Epithelial cell of esophagus (primary cell): Measurements from ENCODE around the gene HMGCL.
"Not testable (repeated sequence)": the region's sequence is repeated elsewhere in the genome, so short reads cannot be mapped to it uniquely, and the experiment has no call there.

Experiments
- DNase-seq: peaks from one replicate; pipeline ENCODE4 v3.0.0; 2010; ENCODE audit warnings: low read depth
- H3K4me3 ChIP-seq: 2 replicates; pipeline ENCODE4 v1.5.1; 2011; ENCODE audit warnings: mild to moderate bottlenecking, low read length, control low read depth
- TF ChIP-seq, protein P1 (sequence below): IDR thresholded peaks from 2 replicates; pipeline ENCODE4 v1.5.1; 2011; ENCODE audit warnings: low read depth, mild to moderate bottlenecking, low read length, control low read depth, inconsistent platforms; ENCODE audit not compliant: insufficient read depth; ENCODE audit errors: missing control alignments

The HMGCL gene

DNA sequence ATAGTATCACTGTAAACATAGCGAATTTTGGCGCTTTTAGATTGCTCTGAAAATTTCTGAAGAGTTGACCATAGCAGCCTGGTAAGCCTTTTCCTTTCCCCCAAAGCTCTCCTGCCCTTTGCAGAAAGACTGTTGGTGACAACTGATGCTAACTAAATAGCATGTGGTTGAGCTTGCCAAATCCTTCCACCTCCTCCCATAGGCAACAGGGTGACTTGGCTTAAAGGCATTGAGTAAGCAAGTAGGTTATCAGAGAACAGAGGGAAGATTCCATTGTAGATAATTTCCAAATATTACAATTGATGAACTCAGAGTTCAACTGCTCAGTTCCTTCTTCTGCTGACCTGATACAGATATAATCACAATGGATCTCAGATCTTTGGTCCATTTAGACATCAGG lies 19.9 kb upstream of the HMGCL start:
- TF ChIP-seq, protein P1, sequence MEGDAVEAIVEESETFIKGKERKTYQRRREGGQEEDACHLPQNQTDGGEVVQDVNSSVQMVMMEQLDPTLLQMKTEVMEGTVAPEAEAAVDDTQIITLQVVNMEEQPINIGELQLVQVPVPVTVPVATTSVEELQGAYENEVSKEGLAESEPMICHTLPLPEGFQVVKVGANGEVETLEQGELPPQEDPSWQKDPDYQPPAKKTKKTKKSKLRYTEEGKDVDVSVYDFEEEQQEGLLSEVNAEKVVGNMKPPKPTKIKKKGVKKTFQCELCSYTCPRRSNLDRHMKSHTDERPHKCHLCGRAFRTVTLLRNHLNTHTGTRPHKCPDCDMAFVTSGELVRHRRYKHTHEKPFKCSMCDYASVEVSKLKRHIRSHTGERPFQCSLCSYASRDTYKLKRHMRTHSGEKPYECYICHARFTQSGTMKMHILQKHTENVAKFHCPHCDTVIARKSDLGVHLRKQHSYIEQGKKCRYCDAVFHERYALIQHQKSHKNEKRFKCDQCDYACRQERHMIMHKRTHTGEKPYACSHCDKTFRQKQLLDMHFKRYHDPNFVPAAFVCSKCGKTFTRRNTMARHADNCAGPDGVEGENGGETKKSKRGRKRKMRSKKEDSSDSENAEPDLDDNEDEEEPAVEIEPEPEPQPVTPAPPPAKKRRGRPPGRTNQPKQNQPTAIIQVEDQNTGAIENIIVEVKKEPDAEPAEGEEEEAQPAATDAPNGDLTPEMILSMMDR, result no peak
- no peak for DNase-seq
- H3K4me3 ChIP-seq, result no peak overlapping the region

DNA sequence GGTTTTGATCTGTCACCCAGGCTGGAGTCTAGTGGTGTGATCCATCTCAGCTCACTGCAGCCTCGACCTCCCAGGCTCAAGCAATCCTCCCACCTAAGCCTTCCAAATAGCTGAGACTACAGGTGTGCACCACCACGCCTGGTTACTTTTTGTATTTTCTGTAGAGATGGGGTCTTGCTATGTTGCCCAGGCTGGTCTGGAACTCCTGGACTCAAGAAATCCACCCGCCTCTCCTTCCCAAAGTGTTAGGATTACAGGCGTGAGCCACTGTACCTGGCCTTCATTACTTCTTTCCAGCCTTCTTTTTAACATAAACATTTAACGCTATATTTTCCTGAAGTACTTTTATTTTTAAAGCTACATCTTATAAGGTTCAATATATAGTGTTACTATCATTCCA lies 18.4 kb upstream of the HMGCL start:
- DNase-seq, result no peak
- TF ChIP-seq, protein P1, result no peak
- no peak overlapping the region for H3K4me3 ChIP-seq

DNA sequence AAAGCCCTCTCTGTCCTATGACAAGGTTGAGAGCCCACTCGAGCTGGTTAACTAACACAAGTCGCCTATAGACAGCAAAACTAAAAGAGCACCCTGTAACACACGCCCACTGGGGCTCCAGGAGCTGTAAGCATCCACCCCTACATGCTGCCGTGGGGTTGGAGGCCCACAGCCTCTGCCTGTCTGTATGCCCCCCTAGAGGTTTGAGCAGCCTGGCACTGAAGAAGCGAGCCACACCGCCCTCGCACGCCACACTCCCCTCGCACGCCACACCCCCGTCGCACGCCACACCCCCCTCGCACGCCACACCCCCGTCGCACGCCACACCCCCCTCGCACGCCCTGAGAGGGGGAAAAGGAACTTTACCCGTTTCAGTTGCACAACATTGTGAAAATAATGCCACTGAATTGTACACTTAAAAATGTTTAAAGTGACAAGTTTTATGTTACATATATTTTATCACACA lies 13.2 kb upstream of the HMGCL start:
- TF ChIP-seq, protein P1, result no peak
- peak; percentile 62 for DNase-seq
- H3K4me3 ChIP-seq, result peak overlapping the region; percentile 31

DNA sequence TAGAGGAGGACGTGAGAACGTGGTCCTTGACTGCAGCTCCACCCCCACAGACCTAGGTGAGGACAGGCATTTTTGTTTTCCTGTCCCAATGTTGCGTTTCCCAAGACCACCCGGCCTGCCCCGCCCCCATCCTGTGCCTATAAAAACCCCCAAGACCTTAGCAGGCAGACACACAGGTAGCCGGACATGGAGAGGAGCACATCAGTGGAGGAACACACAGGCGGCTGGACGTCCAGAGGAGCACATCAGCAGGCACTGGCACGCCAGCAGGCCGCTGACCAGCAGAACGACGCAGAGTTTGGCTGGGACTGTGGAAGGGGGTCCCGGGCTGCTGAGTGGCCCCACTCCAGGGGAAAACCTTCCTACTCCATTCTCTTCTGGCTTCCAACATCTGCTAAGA lies 12.7 kb upstream of the HMGCL start:
- TF ChIP-seq, protein P1, result no peak

DNA sequence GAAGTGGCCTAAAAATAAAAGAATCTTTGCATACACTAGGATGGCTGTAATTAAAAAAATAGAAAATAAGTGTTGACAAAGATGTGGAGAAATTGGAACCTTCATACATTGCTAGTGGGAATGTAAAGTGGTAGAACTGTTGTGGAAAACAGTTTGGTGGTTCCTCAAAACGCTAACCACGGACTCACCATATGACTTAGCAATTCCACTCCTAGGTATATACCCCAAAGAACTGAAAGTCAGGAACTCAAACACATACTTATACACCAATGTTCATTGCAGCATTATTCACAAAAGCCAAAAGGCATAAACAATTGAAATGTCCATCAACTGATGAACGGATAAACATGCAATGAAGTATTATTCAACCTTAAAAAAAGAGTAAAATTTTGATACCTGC lies 10.8 kb upstream of the HMGCL start:
- no peak for DNase-seq
- TF ChIP-seq, protein P1, result no peak

More for the DNA sequence above, 12.7 kb upstream of the HMGCL start:
- DNase-seq, result no peak
- H3K4me3 ChIP-seq, result no peak overlapping the region

DNA sequence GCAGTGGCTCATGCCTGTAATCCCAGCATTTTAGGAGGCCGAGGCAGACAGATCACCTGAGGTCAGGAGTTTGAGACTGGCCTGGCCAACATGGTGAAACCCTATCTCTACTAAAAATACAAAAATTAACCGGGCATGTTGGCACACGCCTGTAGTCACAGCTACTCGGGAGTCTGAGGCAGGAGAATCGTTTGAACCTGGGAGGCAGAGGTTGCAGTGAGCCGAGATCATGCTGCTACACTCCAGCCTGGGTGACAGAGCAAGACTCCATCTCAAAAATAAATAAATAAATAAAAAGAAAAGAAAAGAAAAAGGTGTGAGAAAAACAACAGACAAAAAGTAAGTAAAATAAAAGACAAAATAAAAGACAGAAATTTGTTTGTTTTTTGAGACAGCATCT lies 8.9 kb upstream of the HMGCL start:
- peak; percentile 32 for DNase-seq
- H3K4me3 ChIP-seq, result not testable (repeated sequence)

More for the DNA sequence above, 10.8 kb upstream of the HMGCL start:
- H3K4me3 ChIP-seq, result no peak overlapping the region

DNA sequence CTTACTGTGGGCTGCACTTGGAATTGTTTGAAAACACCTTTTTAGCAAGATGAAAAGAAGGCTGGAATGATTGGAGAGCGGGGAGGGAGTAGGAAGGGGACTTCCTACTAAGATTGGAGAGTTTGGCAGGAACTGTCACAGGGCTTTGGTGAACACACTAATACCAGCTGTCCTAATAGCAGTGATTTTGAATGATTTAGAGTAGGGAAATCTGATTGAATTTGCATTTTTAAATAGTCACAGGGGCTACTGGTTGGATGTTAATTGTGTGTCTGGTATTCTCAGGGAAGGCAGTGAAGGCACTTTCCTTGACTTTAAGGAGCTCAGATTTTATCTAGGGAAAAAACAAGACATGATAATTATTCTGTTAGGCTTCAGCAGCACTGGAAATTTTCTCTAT lies 2.5 kb upstream of the HMGCL start:
- TF ChIP-seq, protein P1, result no peak
- DNase-seq, result no peak
- H3K4me3 ChIP-seq, result no peak overlapping the region

DNA sequence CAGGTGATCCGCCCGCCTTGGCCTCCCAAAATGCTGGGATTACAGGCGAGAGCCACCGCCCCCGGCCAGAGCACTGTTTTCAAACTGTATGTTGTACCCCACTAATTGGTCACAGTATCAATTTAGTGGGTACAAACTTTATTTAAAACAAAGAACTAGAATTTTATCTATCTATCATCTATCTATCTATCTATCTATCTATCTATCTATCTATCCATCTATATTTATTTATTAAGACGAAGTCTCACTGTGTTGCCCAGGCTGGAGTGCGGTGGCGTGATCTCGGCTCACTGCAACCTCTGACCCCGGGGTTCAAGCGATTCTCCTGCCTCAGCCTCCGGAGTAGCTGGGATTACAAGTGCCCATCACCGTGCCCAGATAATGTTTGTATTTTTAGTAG lies 1.4 kb upstream of the HMGCL start:
- H3K4me3 ChIP-seq, DNase-seq: not testable (repeated sequence)
